Kidney (tissue), 14 donors: Measurements from ENCODE around the gene AFDN. TPM values are rescaled to one million over a fixed set of nuclear protein-coding genes. Genes with fewer than 3 reads are reported as not detected.

ENCODE experiments used
- DNase-seq, 5 donors: peaks; one replicate each; pipeline ENCODE4 v3.0.0-alpha.2; 2013 to 2020
- FAIRE-seq: peaks from 2 replicates; lab custom pipeline; 2012; peaks lifted over from hg19 to GRCh38; lab: Jason Lieb, UNC
- H3K27ac ChIP-seq, 2 donors: one replicate each; pipeline ENCODE4 v1.7.0; 2013; ENCODE audit warnings: low read depth in 2 of 2, low read length in 2 of 2, inconsistent platforms in 1 of 2
- H3K27me3 ChIP-seq: one replicate; pipeline ENCODE4 v1.7.1; 2013; ENCODE audit warnings: low read length, inconsistent platforms; ENCODE audit not compliant: control insufficient read depth, insufficient read depth
- H3K36me3 ChIP-seq, 3 donors: one replicate each; pipeline versions ENCODE4 v1.7.0 to v1.7.1; 2013; ENCODE audit warnings: low read length in 3 of 3, control low read depth in 1 of 3, inconsistent platforms in 1 of 3; ENCODE audit not compliant: insufficient read depth in 3 of 3, control insufficient read depth in 2 of 3
- H3K4me1 ChIP-seq, 3 donors: one replicate each; pipeline versions ENCODE4 v1.7.0 to v1.7.1; 2013; ENCODE audit warnings: low read length in 3 of 3, inconsistent platforms in 1 of 3, low read depth in 1 of 3; ENCODE audit not compliant: control insufficient read depth in 2 of 3, insufficient read depth in 2 of 3
- H3K4me3 ChIP-seq, 3 donors: one replicate each; pipeline versions ENCODE4 v1.7.0 to v1.8.1; 2013; ENCODE audit warnings: low read length in 3 of 3, control low read depth in 1 of 3, inconsistent platforms in 1 of 3
- H3K9ac ChIP-seq, 3 donors: one replicate each; pipeline versions ENCODE4 v1.7.0 to v1.7.1; 2013; ENCODE audit warnings: low read length in 3 of 3, control low read depth in 1 of 3, inconsistent platforms in 1 of 3
- H3K9me3 ChIP-seq, 3 donors: one replicate each; pipeline versions ENCODE4 v1.7.0 to v1.7.1; 2013; ENCODE audit warnings: low read length in 3 of 3, control low read depth in 1 of 3, inconsistent platforms in 1 of 3; ENCODE audit not compliant: control insufficient read depth in 2 of 3, insufficient read depth in 1 of 3
- intact Hi-C: fragments of 100-400 bp; cut with DNase I; formaldehyde crosslinking; loops from one replicate; pipeline ENCODE4 v1.11.1; 2022
- polyA plus RNA-seq: library from polyadenylated mRNA; stranded (reverse); fragments of 350-450 nt; fragmentation: Illumina TruSeq; extraction: RNeasy Lipid Tissue Mini Kit (QIAGEN cat#74804); gene quantifications from one replicate; pipeline ENCODE4 v1.2.3, GENCODE V29; 2014; ENCODE audit warnings: low read depth, low replicate concordance; ENCODE audit not compliant: insufficient read depth
- total RNA-seq: library from RNA; stranded (reverse); fragmentation: NEBNext Ultra II Directional; extraction: Animal tissue kit (Norgen Biotek cat#: 25700); gene quantifications from one replicate; pipeline ENCODE4 v1.2.1, GENCODE V29; 2021
- TF ChIP-seq, protein P1 (sequence below): IDR thresholded peaks from 3 replicates; pipeline ENCODE4 v1.5.1; 2012; ENCODE audit warnings: mild to moderate bottlenecking, moderate library complexity, borderline replicate concordance; ENCODE audit not compliant: insufficient read depth; ENCODE audit errors: extremely low read depth
- donor health status: control.
- donor health status: control.
- donor health status: control.
- donor health status: control.
- donor health status: control.
- donor health status: DM: yes; HTN: yes; CAD: no.
- donor health status: Normal renal cell carcinoma (clear cell type).

The AFDN gene
- total and polyA plus RNA-seq, 2 donors from 2014 or later: 21.5 to 175 TPM

DNA sequence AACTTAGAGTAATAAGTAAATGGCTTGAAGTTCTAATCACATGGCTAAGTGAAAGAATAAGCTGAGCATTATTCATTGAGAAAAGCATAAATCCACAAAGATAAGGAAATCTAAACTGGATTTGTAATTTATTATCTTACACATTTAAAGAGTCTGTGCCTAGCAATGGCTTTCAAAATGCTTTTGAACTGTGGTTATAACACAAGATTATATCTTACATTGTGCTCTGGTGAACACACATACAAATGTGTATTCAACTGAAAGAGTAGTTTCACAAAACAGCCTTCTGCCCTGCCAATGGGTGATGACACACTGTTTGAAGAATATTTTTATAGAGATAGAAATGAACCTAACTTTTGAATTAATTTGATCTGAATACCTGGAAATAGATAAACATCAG lies 83.3 kb downstream of the AFDN start:
- Histone ChIP-seq H3K9me3 (no peaks in the 10 kb centered on the region), H3K27ac (no peak overlapping the region), H3K9ac (no peak overlapping the region), H3K36me3 (peaks cover 7 to 17% (median 8%) of the 10 kb centered on the region in 3 donors), H3K4me1 (no peaks in the 10 kb centered on the region), H3K27me3 (no peaks in the 10 kb centered on the region), H3K4me3 (no peak overlapping the region)
- TF ChIP-seq, protein P1, sequence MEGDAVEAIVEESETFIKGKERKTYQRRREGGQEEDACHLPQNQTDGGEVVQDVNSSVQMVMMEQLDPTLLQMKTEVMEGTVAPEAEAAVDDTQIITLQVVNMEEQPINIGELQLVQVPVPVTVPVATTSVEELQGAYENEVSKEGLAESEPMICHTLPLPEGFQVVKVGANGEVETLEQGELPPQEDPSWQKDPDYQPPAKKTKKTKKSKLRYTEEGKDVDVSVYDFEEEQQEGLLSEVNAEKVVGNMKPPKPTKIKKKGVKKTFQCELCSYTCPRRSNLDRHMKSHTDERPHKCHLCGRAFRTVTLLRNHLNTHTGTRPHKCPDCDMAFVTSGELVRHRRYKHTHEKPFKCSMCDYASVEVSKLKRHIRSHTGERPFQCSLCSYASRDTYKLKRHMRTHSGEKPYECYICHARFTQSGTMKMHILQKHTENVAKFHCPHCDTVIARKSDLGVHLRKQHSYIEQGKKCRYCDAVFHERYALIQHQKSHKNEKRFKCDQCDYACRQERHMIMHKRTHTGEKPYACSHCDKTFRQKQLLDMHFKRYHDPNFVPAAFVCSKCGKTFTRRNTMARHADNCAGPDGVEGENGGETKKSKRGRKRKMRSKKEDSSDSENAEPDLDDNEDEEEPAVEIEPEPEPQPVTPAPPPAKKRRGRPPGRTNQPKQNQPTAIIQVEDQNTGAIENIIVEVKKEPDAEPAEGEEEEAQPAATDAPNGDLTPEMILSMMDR: no peak
- DNase-seq: no peak
- intact Hi-C loops: no loop called here
- FAIRE-seq: no peak

DNA sequence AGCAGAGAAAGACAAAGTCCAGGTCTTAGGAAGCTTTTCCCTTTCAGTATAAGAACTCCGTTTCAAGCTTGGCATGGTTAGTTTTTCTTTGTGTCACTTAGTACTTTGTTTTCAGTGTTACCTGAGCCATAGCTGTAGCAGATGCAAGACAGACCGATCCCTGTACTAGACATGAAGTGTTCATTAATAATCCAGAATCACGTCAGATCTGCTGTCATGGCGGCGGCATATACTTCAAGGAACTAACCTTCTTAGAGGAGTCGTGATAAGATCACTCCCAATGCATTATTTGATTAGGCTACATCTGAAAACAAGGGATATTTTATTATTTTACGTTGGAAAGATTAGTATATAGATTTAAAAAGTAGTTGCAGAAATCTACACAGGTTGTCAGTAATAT lies 83.9 kb downstream of the AFDN start:
- no peak overlapping the region for H3K27ac ChIP-seq
- no peaks in the 10 kb centered on the region for H3K4me1 ChIP-seq
- TF ChIP-seq, protein P1: no peak
- no peaks in the 10 kb centered on the region for H3K27me3 ChIP-seq
- H3K9ac ChIP-seq: no peak overlapping the region
- DNase-seq (peak in 1 of 5 donors; percentile 11), FAIRE-seq (no peak)
- H3K4me3 ChIP-seq: no peak overlapping the region
- intact Hi-C loops: no loop called here
- no peaks in the 10 kb centered on the region for H3K9me3 ChIP-seq
- H3K36me3 ChIP-seq: peaks cover 7 to 23% (median 11%) of the 10 kb centered on the region in 3 donors

DNA sequence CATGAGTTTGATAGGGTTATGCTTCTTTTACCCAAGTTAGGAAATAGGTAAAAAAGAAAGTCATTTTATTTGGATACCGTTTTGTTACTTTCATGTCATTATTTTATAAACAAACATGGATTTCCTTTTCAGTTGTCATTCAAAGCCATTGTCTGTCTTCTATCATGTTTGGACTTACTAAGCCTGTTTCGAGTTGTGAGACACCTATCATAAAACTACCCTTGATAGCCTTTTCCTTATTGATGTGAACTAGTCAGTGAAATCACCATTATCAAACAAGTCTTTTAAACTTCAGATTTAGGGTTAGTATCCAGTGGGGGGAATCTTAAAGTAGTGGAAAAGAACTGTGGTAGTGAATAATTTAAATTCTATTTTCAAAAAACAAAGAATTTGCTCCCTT lies 85.8 kb downstream of the AFDN start:
- Histone ChIP-seq H3K4me3 (no peak overlapping the region), H3K27ac (no peak overlapping the region), H3K36me3 (peaks cover 13 to 36% (median 24%) of the 10 kb centered on the region in 3 donors), H3K9ac (no peak overlapping the region), H3K9me3 (no peaks in the 10 kb centered on the region), H3K4me1 (no peaks in the 10 kb centered on the region), H3K27me3 (no peaks in the 10 kb centered on the region)
- TF ChIP-seq, protein P1: no peak
- intact Hi-C loops: no loop called here
- FAIRE-seq: no peak
- DNase-seq: no peak

DNA sequence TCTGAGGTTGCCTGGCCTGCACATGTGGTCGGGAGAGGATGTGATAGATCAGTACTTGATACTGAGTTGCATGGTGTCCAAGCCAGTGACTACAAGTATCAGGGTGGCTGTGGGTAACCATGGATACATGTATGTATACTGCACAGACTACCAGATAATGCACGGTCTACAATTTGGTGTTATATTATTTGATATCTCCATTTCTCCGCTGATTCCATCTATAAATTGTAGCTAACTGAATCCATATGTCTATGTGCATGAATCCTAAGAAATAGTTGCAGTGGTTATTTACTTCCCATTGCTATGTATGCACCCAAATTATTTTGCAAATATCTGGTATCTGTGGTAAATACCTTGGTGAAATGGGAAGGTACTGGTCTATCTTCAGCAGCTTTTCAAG lies 87.0 kb downstream of the AFDN start:
- Histone ChIP-seq H3K4me1 (no peaks in the 10 kb centered on the region), H3K27ac (no peak overlapping the region), H3K9me3 (no peaks in the 10 kb centered on the region), H3K36me3 (peaks cover 15 to 46% (median 32%) of the 10 kb centered on the region in 3 donors), H3K4me3 (no peak overlapping the region), H3K27me3 (no peaks in the 10 kb centered on the region), H3K9ac (no peak overlapping the region)
- no peak for DNase-seq
- intact Hi-C loops: no loop called here
- FAIRE-seq: no peak
- TF ChIP-seq, protein P1: no peak
